GM19324 (cell line): ENCODE data around the gene MAD1L1.
"Not testable (repeated sequence)": the region's sequence is repeated elsewhere in the genome, so short reads cannot be mapped to it uniquely, and the experiment has no call there.

ENCODE experiments used
- ATAC-seq: cut with Tn5 transposase; IDR thresholded peaks from one replicate; pipeline ENCODE4 v1.9.1; 2021; ENCODE audit warnings: mild to moderate bottlenecking, moderate library complexity; ENCODE audit not compliant: unreplicated experiment, low FRiP score

The MAD1L1 gene

DNA sequence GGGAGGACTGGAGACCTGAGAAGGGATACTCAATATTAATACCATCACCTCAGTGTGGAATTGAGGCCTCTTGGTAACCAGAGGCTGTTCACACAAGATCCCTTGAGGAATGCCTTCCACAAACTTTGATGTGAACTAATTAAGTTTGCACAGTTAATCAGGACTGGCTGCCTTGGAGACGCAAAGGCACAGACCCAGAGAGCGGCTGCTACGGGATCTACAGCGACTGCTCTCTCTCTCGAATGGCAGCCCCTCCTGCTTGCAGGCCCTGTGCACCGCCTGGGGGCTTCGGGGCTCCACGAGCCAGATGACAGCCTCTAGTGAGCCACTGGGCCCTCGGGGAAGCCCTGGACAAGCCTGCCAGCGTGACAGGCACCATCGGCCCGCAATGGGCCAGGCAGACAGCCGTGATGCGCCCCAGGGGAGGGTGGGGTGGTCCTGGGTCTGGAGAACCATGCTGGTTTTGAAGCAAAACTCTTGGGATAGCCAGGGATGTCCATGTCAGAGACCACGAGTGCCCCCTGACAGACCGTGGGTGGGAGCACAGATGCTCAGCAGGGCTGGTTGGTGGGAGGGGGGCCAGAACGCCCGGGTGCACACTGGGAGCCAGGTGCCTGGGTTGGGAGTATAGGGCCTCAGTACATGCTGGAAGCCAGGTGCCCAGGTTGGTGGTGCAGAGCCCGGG, 367.0 kb downstream of the MAD1L1 start:
- no peak for ATAC-seq

DNA sequence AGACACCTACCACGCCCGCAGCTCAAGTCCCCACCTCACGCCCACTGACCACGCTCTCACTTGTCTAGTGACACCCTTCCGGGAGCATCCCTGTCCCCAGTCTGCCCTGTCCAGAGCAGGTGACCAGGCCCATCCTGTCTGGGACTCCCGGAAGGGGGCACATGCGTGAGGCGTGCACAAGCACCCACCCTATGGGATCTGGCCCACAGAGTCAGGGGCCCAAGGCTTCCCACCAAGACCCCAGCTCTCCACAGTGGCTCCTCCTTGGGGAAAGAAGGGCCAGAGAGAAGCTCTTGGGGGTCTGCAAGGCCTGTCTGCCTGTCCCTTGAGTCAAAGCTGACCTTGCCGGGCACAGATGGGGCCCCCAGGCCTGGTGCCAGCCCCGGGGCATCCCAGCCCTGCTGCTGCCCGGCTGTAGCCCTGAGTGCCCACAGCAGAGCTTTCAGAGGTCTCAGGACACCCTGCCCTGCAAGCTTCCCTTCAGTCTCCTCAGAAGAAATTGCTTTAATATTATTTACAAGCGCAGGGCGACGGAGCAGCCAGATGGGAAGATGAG, 367.7 kb downstream of the MAD1L1 start:
- ATAC-seq = no peak

DNA sequence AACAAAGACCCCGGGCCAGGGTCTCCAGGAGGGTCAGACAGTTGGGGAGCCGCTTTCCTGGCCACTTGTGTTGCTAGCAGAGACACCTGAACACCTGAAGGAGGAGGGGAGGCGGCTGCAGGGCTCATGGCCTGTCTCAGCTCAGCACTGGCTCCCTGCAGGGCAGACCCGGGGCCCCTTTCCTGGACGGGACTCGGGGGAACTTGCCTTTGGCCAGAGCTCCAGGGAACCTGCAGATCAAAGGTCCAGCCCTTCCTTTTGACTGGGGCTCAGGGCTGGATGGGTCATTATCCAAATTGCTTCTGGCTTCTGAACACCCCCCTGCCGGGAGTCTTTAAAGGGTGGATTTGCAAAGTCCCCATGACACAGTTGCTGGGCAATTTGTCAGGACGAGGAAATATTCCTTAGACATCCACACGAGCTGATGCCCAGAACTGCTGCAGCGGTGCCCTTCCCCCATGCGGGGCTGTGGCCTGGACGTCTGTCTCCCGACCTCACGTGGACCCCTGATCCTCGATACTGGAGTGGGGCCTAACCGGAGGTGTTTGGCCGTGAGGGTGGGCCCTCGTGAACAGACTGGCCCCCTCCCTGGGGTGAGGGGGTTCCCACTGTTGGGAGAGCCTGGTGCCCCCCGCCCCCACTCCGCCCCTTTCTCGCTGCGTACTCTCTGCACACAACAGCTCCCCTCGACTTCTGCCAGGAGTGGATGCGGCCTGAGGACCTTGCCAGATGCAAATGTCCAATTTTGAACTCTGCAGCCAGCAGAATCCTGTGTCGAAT, 368.4 kb downstream of the MAD1L1 start:
- ATAC-seq = no peak

DNA sequence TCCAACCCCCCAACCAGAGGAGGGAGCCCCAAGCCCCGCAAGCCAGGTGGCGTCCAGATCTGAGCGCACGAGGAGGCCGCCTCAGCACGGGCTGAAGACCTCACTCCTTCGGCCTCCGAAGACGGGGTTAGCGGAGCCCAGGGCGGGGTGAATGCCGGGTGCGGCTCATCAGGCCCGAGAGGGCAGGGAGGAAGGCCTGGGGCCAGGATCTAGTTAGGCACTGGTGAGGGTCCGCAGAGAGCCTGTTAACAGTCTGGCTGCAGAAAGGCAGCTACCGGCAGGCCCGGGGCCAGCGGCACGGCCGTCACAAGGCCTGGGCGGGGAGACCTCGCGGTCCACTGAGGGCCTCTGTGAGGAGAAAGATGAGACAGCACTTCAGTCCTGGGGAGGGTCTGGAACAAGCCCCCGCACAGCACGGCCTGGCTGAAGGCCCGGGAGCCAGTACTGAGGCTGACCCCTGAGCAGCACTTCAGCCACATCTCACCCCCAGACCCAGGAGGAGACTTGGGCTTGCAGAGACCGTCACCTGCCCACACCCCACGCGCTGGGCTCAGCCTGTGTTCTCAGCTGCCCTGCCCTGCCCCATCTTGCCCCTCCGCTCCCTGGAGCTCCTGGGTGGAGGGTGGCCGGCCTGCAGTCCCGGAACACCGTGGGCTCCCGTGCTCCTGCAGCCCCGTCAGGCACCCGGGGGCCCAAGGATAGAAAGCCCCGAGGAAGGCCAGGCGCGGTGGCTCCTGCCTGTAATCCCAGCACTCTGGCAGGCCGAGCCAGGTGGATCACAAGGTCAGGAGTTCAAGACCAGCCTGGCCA, 369.4 kb downstream of the MAD1L1 start:
- no peak for ATAC-seq

DNA sequence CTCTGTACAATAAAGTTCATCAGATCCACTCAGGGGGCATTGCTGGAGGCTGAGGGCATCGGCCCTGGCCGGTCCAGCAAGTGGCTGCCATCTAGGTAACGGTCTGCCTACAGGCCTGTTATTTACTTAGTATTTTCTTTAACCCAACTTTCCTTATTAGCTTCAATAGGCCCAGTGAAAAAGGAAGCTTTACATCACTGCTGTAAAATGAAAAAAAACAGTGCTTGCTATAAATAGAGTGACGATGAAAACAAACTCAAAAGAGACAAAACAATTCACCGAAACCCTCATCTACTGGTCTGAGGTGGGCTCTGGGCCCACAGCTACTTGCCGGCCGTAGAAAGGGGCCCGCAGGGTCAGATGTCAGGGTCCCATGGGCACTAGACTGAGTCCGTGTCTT, 370.2 kb downstream of the MAD1L1 start:
- no peak for ATAC-seq

DNA sequence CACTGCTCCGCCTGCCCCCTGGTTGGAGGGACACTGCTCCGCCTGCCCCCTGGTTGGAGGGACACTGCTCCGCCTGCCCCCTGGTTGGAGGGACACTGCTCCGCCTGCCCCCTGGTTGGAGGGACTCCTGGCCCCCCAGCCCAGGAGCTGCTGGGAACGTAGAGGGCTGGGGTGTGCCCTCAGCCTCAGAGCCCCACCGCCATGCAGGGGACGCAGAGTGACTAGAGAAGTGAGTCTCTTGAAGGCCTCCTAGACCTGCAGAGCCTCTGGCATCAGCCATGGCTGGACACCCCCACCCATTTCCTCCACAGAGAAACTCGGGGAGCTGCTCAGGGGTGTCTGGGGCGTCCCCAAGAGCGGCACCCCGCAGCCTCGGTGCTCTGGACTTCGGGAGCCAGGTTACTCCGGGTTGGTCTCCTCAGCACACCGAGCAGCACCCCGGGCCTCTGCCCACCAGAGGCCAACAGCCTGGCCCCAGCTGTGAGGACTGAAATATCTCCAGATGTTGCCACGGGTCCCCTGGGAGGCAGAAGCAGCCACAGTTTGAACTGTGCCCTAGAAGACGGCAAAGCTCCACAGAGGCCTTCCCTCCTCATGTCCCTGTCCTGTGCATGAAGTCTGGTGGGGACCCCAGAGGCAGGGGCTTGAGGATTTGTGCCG, 370.8 kb downstream of the MAD1L1 start:
- ATAC-seq = no peak

DNA sequence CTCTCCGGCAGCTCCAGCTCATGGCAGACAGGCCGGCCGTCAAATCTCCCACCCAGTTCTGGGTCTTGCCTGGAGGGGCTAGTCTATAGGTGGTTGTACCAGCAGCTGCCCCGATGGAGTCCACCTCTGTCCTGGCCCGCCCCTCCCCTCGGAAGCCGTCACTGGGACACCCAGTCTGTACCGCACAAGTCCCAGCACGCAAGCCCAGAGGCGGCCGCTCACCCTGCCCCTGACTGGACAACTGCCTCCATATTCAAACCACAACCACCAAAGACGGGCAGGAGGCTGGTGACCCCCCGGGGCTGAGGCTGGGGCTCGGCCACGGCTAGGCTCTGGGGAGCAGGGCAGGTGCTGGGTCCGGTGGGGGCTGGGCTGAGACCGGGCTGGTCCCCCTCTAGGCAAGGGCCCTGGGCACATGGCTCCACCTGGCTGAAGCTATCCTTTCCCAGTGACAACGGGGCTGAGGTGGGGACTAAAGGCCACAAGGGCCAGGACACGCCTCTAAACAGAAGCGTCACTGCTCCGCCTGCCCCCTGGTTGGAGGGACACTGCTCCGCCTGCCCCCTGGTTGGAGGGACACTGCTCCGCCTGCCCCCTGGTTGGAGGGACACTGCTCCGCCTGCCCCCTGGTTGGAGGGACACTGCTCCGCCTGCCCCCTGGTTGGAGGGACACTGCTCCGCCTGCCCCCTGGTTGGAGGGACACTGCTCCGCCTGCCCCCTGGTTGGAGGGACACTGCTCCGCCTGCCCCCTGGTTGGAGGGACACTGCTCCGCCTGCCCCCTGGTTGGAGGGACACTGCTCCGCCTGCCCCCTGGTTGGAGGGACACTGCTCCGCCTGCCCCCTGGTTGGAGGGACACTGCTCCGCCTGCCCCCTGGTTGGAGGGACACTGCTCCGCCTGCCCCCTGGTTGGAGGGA, 371.6 kb downstream of the MAD1L1 start:
- not testable (repeated sequence) for ATAC-seq

DNA sequence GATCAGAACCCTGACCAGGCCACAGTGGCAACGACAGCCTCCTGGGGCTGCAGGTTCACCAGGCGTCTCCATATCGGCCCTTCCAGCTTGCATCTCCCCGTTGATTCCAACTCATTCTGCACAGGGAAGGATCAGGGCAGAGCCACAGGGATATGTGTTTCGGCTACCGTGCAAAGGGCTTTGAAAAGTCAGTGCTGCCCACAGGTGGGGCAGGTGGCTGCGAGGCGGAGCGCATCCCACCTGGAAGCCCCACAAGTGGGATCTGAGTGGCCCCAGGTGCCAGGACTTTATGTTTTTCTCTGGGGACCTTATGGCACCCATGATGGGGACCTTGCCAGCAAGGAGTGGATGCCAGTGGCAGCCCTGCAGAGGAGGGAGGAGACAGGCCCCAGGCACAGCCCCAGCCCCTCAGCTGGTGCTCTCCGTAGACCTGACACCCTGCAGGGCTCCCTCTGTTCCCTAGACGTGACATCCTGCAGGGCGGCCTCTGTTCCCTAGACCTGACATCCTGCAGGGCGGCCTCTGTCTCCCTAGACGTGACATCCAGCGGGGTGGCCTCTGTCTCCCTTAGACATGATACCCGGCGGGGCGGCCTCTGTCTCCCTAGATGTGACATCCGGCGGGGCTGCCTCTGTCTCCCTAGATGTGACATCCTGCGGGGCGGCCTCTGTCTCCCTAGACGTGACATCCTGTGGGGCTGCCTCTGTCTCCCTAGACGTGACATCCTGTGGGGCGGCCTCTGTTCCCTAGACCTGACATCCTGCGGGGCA, 373.3 kb downstream of the MAD1L1 start:
- no peak for ATAC-seq

DNA sequence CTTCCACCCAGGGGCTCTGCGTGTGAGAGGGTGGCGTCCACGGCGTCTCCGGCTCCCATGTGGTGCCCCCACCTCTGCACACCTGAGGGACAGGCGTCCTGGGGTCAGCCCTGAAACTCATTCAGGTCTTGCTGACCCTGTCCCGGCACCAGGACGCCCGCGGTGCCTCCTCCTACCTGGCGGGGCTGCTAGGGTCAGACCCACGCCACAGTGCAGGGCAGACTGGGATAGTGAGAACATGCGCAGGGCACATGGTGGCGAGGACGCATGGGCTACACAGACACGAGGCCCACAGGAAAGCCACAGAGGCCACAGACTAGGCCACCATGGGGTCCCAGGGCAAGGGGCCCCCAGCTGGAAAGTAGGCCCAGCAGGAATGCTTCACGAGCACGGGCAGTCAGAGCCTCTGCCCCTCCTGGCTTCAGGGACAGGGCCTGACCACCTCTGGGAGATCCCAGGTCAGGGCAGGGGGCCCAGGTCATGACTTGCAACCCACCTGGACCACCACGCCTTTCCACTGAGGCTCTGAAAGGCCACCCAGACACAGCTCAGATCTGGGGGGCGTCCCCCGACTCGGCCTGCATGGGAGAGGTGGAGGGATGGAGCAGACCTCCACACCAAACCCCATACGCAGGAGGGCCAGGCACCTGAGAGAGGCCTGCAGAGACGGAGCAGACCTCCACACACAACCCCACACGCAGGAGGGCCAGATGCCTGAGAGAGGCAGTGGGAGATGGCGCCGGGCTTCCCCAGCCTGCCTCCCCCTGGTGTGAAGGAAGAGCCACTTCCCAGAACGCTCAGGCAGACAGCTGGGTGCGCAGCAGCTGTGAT, 374.1 kb downstream of the MAD1L1 start:
- no peak for ATAC-seq

DNA sequence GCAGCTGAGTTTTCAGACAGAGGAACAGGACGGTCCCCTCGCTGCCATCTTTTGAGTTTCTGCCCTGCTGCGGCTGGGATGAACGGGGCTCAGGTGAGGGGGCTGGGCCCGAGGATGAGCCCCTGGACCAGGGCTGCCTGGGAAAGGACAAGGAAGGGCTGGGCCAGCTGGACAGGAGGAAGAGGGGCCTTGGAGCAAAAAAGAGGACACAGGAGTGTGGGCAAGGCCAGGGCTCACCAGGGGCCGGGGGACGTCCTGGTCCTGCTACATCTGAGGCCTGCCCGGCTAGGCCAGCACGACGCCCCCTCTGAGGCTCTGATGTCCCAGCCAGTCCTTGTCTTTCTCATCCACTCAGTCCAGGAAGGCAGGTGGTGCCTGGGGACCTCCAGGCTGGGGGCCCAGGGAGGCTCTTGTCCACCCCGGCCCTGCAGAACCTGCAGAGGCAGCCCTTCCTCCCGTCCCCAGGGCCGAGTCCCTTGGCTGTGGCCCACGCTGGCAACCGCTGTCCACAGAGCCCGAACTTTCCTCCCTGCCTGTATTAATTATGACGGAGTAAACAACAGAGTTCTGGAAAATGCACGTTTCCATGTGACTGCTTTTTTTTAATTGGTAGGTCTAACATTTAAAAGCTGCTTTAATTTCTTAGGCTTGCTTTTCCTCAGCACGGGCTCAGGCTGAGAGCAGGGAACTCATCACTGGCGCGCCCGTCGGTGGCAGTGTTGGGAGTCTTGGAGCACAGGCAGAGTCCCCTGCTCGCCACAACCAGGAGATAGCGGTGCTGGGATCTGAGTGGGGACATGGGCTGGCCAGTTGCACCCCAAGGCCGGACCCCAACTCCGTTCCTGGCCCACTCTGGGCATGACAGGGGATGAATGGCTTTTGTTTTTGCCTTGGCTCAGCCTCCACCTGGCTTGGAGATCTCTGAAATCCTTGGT, 375.0 kb downstream of the MAD1L1 start:
- ATAC-seq = no peak

DNA sequence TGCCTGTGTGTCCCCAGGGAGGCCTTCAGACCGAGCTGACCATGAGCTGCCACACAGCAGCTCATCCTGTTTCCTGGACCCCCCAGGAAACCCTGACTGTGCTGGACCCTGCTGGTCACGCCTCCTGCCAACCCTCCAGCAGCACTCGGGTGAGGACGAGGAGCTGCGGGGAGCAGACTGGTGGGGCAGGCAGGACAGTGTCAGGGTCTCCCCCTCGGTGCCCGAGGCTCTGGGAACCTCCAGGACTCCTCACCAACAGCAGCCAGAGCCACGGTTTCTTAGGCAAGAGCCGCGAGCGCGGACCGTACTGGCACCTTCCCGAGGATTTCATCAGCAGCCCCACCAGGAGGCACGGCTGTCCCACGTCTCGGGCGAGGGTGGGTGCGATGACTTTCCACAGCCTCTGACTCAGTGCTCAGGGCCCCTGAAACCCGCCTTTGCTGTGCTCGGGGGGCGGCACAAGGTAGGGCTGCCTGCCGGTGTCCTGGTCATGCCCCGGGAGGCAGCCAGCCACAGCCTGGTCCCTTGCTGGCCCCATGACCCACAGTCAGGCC, 375.8 kb downstream of the MAD1L1 start:
- no peak for ATAC-seq

DNA sequence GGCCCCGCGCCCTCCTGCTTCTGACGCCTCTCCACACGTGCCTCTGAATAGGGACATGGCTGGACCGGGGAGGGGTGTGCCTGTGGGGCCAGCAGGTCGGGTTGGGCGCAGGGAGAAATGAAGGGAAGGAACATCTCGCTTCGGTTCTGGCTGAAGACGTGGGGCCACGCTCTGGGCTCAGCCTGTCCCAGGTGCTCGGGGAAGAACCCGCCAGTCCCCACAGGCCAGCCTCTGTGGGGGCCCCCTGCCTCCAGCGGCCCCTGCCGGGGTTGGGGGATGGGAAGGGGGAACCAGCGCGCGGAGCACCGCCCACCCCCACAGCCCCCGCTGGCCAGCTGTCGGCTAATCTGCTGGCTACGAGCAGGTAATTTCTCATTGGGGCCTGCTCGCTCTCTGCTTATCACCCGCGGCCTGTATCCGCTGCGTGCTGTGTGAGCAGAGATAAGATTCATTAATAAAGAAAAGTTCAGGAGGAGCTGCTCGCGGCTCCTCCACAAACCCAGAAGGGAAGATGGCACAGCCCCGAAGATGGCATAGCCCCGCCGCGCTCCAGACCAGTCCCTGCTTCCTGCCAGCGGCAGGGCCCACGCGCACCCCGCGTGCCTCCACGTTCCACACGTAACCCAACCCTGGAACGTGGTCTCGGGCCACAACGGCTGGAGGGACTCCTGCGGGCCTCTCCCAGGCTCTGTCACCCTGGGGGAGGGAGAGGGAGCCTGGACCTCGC, 376.4 kb downstream of the MAD1L1 start:
- no peak for ATAC-seq

DNA sequence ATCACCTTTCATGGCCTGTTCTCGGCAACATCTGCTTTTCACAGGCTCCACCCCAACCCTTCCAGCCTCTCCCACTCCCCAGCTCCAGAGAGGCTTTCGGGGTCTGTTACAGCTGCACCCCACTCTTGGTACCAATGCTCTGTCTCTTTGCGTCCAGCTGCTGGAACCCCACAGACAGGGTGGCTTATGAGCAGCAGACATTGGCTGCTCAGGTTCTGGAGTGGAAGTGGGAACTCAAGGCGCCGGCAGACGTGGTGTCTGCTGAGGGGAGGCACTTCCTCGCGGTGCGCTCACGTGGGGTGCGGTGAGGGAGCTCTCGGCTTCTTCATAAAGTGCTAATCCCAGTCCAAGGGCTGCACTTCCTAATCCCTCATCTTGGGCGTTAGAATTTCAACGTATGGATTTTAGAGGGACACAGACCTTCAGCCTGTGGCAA, 377.0 kb downstream of the MAD1L1 start:
- no peak for ATAC-seq

DNA sequence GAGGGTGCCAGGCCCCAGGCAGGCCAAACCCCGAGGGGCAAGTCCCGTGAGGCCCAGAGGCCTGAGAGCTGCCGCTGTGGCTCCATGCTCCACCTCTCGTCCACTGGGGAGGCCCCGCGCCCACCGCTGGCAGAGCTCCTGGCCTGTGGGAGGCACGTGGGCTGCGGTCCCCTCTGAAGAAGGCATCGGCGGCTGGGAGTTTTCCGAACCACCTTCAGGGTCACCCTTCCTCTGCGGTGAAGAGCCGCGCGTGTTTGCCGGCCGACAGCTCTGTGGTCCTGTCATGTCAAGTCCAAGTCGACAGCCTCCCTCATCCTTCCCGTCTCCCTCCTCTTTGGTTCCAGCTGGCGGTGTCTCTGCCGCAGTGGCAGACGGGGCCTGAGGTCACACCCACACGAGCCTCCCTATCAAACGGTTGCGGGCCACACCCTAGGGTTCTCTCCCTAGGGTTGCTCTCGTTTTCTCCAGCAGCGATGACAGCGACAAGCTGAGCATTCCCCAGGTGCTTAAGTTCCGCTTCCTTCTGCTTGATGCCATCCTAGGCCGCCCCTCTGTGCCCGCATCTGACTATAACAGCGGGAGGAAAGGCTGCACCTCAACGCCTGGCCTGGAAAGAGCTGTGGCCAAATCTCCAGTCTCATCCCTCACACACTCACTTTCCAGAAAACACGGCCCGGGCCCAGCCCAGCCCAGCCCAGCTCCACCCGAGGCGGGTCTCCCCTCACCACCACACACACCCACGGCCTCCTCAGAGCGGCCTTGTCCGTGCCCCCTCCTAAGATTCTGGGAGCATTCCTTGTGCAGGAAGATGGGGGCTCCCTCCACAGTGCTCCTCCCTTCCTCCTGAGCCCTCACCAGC, 377.6 kb downstream of the MAD1L1 start:
- no peak for ATAC-seq
